COLO668 (cell line): ENCODE data around the gene MCU.
A peak's percentile ranks its signal among the peaks of the same experiment; 100 is the strongest.

Experiments used
- DNase-seq: peaks from one replicate; lab custom pipeline; 2025; ENCODE audit not compliant: unreplicated experiment; lab: John Stamatoyannopoulos, UW

MCU gene

DNA sequence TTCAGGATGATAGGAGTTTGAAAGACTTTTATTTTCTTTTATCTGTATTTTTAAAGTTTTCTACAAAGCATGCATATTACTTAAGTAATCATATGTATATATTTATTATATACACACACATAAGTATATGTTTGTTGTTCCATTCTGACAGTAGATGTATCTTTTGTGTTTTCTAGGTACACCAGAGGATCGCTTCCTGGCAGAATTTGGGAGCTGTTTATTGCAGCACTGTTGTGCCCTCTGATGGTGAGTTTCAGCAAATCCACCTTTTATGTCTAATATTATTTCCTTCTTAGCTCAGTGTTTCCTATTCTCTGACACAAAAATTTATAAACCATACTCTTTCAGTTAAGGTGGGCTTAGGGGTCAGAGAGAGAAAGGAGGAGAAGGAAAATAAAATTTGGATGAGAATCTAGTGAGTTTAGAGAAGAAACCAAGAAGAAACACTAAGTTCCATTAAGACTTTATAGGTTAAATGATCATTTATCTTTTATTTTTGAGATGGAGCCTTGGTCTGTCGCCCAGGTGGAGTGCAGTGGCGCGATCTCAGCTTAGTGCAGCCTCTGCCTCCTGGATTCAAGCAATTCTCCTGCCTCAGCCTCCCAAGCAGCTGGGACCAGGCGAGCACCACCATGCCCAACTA is 142.4 kb downstream of the MCU start:
- DNase-seq: peak; percentile 23

GRCh38 chr10:72840319-72840718 is 148.4 kb downstream of the MCU start:
- no peak for DNase-seq

GRCh38 chr10:72841487-72841886 is 149.5 kb downstream of the MCU start:
- no peak for DNase-seq

- no peak for DNase-seq
These were observed 150.2 kb downstream of the MCU start for GRCh38 chr10:72842164-72842563.

DNA sequence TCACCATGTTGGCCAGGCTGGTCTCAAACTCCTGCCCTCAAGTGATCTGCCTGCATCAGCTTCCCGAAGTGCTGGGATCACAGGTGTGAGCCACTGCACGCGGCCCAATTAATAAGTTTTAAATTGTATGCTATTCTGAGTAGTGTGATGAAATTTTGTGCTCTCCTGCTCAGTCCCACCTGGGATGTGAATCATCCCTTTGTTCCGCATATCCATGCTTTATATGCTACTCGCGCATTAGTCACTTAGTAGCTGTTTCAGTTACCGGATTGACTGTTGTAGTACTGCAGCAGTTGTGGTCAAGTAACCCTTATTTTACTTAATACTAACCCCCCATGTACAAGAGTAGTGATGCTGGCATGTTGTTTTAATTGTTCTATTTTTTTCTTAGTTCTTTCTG is 154.3 kb downstream of the MCU start:
- no peak for DNase-seq

DNA sequence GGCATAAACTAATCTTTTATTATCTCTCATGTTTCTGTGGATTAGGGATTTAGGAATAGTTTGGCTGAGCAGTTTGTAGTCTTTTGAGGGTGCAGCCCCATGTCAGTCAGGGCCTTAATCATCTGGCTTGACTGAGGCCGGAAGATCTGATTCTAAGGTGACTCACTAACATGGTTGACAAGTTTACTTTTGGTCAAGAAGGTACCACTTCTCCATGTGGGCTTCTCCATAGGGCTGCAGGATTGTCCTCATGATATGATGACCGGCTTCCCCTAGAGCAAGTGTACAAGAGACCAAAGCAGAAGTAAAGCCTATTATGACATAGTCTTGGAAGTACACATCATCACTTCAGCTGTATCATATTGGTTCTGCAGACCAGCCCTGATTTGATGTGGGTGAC is 155.7 kb downstream of the MCU start:
- no peak for DNase-seq

DNA sequence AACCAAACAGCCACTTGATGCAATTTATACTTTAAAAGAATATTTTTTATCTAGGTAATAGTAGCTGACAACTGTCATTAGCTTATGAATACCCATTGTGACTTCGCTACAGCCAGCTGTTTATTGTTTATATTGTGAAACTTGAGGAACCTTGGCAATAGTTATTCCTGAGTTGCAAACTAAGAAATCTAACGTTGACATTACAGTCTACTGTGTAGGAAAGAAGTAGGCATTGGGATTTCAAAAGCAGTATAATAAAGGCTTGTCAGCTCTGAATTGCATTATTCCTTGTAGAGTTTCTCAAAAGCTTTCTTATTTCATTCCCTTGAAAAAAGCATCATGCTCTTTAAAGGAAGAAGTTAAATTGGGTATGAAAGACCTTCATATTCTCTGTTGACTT is 158.9 kb downstream of the MCU start:
- no peak for DNase-seq

DNA sequence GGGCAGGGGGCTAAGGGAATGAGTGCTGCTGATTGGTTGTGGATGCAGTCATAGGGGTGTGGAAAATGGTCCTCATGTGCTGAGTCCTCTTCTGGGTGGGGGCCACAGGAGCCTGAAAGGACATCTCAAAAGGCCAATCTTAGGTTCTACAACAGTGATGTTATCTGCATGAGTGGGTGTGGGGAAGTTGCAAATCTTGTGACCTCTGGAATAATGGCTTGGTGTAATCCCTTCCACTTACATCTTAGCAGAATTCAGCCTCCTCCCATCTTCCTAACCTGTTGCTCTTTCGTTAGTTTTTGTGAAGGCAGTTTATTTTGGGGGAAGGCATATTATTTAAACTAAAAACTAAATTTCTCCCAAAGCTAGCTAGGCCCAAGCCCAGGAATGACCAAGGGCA is 159.6 kb downstream of the MCU start:
- no peak for DNase-seq

- DNase-seq: no peak
These were observed 160.6 kb downstream of the MCU start for GRCh38 chr10:72852508-72852907.

- DNase-seq: no peak
These were observed 163.2 kb downstream of the MCU start for GRCh38 chr10:72855129-72855528.

GRCh38 chr10:72855790-72856189 is 163.8 kb downstream of the MCU start:
- DNase-seq: no peak

GRCh38 chr10:72858067-72858466 is 166.1 kb downstream of the MCU start:
- no peak for DNase-seq

- DNase-seq: no peak
These were observed 171.0 kb downstream of the MCU start for GRCh38 chr10:72862957-72863356.

GRCh38 chr10:72875250-72876055 is 183.5 kb downstream of the MCU start:
- DNase-seq: no peak

DNA sequence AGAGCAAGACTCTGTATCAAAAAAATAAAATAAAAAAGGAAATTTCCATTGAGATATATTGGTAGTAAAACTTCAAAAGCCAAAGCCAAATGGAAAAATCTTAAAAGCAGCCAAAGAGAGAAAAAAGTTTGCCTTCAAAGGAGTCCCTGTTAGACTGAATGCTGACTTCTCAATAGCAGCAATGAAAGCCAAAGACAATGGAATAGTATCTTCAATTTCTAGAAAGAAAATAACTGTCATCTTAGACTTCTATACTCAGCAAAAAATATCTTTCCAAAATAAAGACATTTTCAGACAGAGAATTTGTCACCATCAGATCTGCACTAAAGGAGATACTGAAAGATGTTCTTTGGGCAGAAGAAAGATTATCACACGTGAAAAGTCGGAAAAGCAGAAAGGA is 187.3 kb downstream of the MCU start:
- no peak for DNase-seq

GRCh38 chr10:72881291-72881690 is 189.3 kb downstream of the MCU start:
- no peak for DNase-seq

GRCh38 chr10:72883861-72884260 is 191.9 kb downstream of the MCU start:
- DNase-seq: no peak

DNA sequence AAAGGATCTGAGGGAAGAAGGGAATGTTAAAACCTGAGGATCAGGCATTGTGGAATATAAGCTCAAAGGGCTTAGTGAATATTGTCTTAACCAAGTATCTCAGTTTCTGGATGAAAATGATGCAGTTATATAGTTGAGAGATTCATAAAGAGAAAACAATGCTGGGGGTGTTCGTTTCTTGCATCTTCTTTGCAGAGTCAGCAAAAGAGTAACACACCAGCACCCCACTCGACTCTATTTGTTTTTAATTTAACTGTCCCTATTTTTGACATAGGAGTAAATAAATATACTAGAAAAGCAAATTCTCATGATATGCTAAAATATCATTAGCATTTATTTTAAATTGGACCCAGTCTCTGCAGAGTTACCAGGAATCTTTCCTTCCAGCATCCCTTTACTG is 194.0 kb downstream of the MCU start:
- no peak for DNase-seq

DNA sequence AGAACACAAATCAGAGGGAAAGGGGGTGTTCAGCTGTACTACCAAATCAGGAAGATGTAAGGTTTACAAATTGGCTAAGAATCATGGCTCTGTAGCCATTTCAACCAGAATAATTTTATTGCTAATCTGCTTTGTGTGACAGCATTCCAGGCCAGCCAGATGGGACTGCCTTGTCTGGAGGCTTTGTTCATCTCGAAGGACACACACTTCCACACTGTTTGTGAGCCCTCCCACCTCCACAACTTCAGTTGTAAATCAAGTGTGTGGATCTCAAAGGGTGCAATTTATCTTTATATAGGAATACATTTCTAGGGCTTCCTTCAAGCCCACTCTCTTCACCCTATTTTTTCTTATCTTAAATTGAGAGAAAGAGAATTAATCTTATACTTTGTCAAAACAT is 194.7 kb downstream of the MCU start:
- no peak for DNase-seq

DNA sequence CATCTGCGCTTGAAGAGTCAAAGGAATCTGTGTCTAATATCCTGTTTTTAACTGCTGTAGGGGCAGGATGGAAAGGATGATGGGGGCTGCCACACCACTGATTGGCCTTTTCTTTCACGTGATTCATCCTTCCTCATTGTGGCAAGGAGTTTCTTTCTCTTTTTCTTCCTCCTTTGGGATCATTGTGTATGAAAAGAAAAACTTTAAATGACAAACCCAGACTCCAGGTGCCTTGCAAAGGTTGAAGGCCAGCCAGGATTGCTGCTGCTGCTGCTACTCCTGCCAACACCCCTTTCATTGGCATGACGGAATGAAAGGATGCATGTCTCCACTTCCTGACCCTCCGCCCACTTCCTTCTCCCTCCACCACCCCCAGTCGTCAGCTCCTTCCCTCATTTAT is 195.1 kb downstream of the MCU start:
- DNase-seq: no peak

DNA sequence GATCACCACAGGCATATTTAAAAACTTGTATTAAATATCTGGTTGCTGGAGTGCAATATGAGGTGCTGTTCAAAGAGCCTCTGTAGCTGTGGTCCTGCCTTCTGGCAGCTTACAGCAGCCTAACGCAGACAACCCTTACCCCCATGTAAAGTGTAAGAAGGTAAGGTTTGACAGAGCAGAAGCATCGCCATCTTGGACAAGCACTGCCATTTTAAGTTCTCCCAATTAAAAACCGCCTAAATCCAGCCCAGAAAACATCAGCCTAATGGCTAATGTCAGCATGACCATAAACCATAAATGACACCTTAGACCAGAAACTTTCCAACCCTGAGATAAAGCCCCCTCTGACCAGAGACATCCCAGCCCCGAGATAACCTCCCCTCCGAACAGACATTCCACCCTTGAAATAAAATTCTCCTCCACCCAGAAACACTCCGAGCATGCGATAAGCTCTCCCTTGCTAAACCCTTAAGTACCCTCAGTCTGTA is 196.3 kb downstream of the MCU start:
- no peak for DNase-seq

- DNase-seq: no peak
These were observed 197.5 kb downstream of the MCU start for GRCh38 chr10:72889391-72889831.

GRCh38 chr10:72890086-72890485 is 198.1 kb downstream of the MCU start:
- no peak for DNase-seq
